NOMO-1 treated with DMSO at 0.1 percent for 48 hours (cell line): ENCODE results near the gene EMC9.

ENCODE experiments used
- DNase-seq: peaks from one replicate; lab custom pipeline; 2025; ENCODE audit not compliant: unreplicated experiment; lab: John Stamatoyannopoulos, UW

EMC9 gene

GRCh38 chr14:24149302-24149969, 8.0 kb upstream of the EMC9 start:
- no peak for DNase-seq

- no peak for DNase-seq
Observed at GRCh38 chr14:24147761-24148428, 6.5 kb upstream of the EMC9 start.

- peak; percentile 100 for DNase-seq
Observed at GRCh38 chr14:24146978-24147760, 5.8 kb upstream of the EMC9 start, which contains the start of gene RNF31. Gene RNF31, plus strand, starts transcription at chr14:24147498. Its CDS starts 201 bp downstream, at chr14:24147699.

GRCh38 chr14:24146453-24146977, 5.1 kb upstream of the EMC9 start, which contains the start of gene PSME2:
Gene PSME2, minus strand, starts transcription at chr14:24146610. Its CDS starts 29 bp downstream, at chr14:24146581.
- peak; percentile 97 for DNase-seq

- DNase-seq = peak; percentile 15
Observed at GRCh38 chr14:24145690-24146452, 4.5 kb upstream of the EMC9 start.

- DNase-seq = no peak
Observed at GRCh38 chr14:24145219-24145618, 3.8 kb upstream of the EMC9 start.

GRCh38 chr14:24144451-24144850, 3.1 kb upstream of the EMC9 start:
- DNase-seq = no peak

- no peak for DNase-seq
Observed at GRCh38 chr14:24143511-24143910, 2.1 kb upstream of the EMC9 start.

GRCh38 chr14:24139272-24139934, 2.0 kb downstream of the EMC9 start:
- DNase-seq = no peak

- no peak for DNase-seq
Observed at GRCh38 chr14:24138396-24139271, 2.8 kb downstream of the EMC9 start.

- no peak for DNase-seq
Observed at GRCh38 chr14:24137529-24138395, 3.6 kb downstream of the EMC9 start.

GRCh38 chr14:24136684-24137528, 4.5 kb downstream of the EMC9 start:
- no peak for DNase-seq

- peak; percentile 87 for DNase-seq
Observed at GRCh38 chr14:24135834-24136683, 5.3 kb downstream of the EMC9 start, which contains the start of gene PSME1. Gene PSME1, plus strand, starts transcription at chr14:24136194. Its CDS starts 69 bp downstream, at chr14:24136263.

GRCh38 chr14:24135584-24135833, 5.9 kb downstream of the EMC9 start:
- DNase-seq = no peak

GRCh38 chr14:24133735-24134134, 7.7 kb downstream of the EMC9 start:
- DNase-seq = no peak

GRCh38 chr14:24132976-24133375, 8.4 kb downstream of the EMC9 start:
- no peak for DNase-seq
